Choroid plexus epithelial cell (primary cell): ENCODE measurements around the gene CYP46A1.
"Not testable (repeated sequence)": the region's sequence is repeated elsewhere in the genome, so short reads cannot be mapped to it uniquely, and the experiment has no call there.

Source experiments
- DNase-seq: peaks from one replicate; pipeline ENCODE4 v3.0.0-alpha.2; 2010; ENCODE audit warnings: low read depth
- H3K4me3 ChIP-seq: 2 replicates; pipeline ENCODE4 v1.5.1; 2011; ENCODE audit warnings: low read depth, mild to moderate bottlenecking, control low read depth, low read length, moderate library complexity
- CTCF ChIP-seq: conservative IDR thresholded peaks from 2 replicates; pipeline ENCODE4 v1.5.1; 2011; ENCODE audit warnings: low read depth, mild to moderate bottlenecking, control low read depth, inconsistent platforms, low read length, moderate library complexity

The CYP46A1 gene

GRCh38 chr14:99683619-99684409 is at the start of gene CYP46A1:
CYP46A1 (plus strand) TSS chr14:99684298; CDS start chr14:99684418, 120 bp downstream.
- DNase-seq, result peak; percentile 100
- peak within 1 kb of the TSS; percentile 78 for H3K4me3 ChIP-seq
- TF ChIP-seq CTCF, result no peak

GRCh38 chr14:99634443-99634842 is 49.7 kb upstream of the CYP46A1 start:
- no peak overlapping the region for H3K4me3 ChIP-seq
- DNase-seq, result no peak
- no peak for TF ChIP-seq CTCF

- no peak for TF ChIP-seq CTCF
- H3K4me3 ChIP-seq, result no peak overlapping the region
- no peak for DNase-seq
These were observed 49.0 kb upstream of the CYP46A1 start for GRCh38 chr14:99635116-99635515.

GRCh38 chr14:99636487-99636886 is 47.6 kb upstream of the CYP46A1 start:
- no peak for DNase-seq
- TF ChIP-seq CTCF, result no peak
- H3K4me3 ChIP-seq, result no peak overlapping the region

- DNase-seq, result no peak
- no peak overlapping the region for H3K4me3 ChIP-seq
- TF ChIP-seq CTCF, result no peak
These were observed 46.5 kb upstream of the CYP46A1 start for GRCh38 chr14:99637624-99638023.

- H3K4me3 ChIP-seq, DNase-seq: not testable (repeated sequence)
These were observed 41.3 kb upstream of the CYP46A1 start for GRCh38 chr14:99642771-99643170.

GRCh38 chr14:99643343-99643742 is 40.8 kb upstream of the CYP46A1 start:
- H3K4me3 ChIP-seq, result no peak overlapping the region
- TF ChIP-seq CTCF, result no peak
- DNase-seq, result no peak
